ENCODE results near the gene ROBO1. TPM values are rescaled to one million over a fixed set of nuclear protein-coding genes. Genes with fewer than 3 reads are reported as not detected.

ROBO1 gene
- total and polyA plus RNA-seq, 2 of the 13 experiments (the other 11 are each of a cell fraction or from before 2014, with no cell fraction given) = 52.2 to 71.0 TPM

- TF ChIP-seq RAD21 (CRISPR knock-in tag; IDR thresholded peaks at IDR 0.05) (peak; percentile 35; the same call in 1 of the 2 replicates), ZNF235 (CRISPR knock-in tag; IDR thresholded peaks at IDR 0.05; ENCODE audit: borderline replicate concordance) (no peak), RBM22 (optimal IDR thresholded peaks at IDR 0.05; ENCODE audit: low read length) (peak; percentile 62), SMAD3 (CRISPR knock-in tag; IDR thresholded peaks at IDR 0.05) (no peak), SOX13 (IDR thresholded peaks at IDR 0.05) (no peak), SOX13 (CRISPR knock-in tag; conservative IDR thresholded peaks at IDR 0.05 in 1 of 2, IDR thresholded peaks at IDR 0.05 in 1 of 2) (0 out of 4 replicates have a peak, but pooled peaks of 1 of the 2 experiments have one; percentile 8), ETV6 (CRISPR knock-in tag; conservative IDR thresholded peaks at IDR 0.05) (no peak), ZNF549 (CRISPR knock-in tag; IDR thresholded peaks at IDR 0.05) (no peak), MAFF (IDR thresholded peaks at IDR 0.05; ENCODE audit: low read depth, low read length) (0 out of 2 replicates have a peak, but pooled peaks have one; percentile 14), ZMYM4 (CRISPR knock-in tag; IDR thresholded peaks at IDR 0.05) (peak; percentile 52)
These were observed 910.2 kb downstream of the ROBO1 start (continued) for GRCh38 chr3:78857494-78858111.

GRCh38 chr3:78856164-78856563 is 911.6 kb downstream of the ROBO1 start:
- H2AFZ ChIP-seq (ENCODE audit: low read length) = no peak overlapping the region
- H4K20me1 ChIP-seq (ENCODE audit: insufficient read depth, low read length) = no peaks in the 10 kb centered on the region
- POLR2A ChIA-PET = no interaction called here
- ATAC-seq = no peak
- H3K36me3 ChIP-seq (replicated peaks in 1 of 2; ENCODE audit: control insufficient read depth in 1 of 2, insufficient read depth in 2 of 2, low read length in 2 of 2) = no peaks in the 10 kb centered on the region; a peak in 1 of 5 replicates
- no peak overlapping the region for H3K4me2 ChIP-seq (ENCODE audit: low read depth, low read length)
- intact Hi-C loops (cut with micrococcal nuclease; ENCODE audit: unreplicated experiment) (no loop called here), in situ Hi-C loops (cut with HindIII; ENCODE audit: extremely low pct_ligation_motif_present, low pct_unique_long_range_greater_than_20kb) (no loop called here)
- no peaks in the 10 kb centered on the region for H3K27me3 ChIP-seq (ENCODE audit: control insufficient read depth in 1 of 2, insufficient read depth in 2 of 2, low read length in 2 of 2)
- 98% methylated on average over 2 of the region's 2 CpGs for WGBS (ENCODE audit: low lambda C conversion rate)
- H3K9ac ChIP-seq (ENCODE audit: insufficient read depth, low read depth, low read length) = no peak overlapping the region
- H3K4me3 ChIP-seq (replicated peaks in 1 of 3; ENCODE audit: insufficient read depth in 1 of 3, low read depth in 2 of 3, low read length in 3 of 3) = no peak overlapping the region
- no TSS peak for BruUV-seq (replicated peaks)
- H3K9me3 ChIP-seq (ENCODE audit: low read length) = no peaks in the 10 kb centered on the region
- TF ChIP-seq E2F2 (CRISPR knock-in tag; IDR thresholded peaks at IDR 0.05; ENCODE audit: borderline replicate concordance) = no peak
- TF ChIP-seq ZFP37 (CRISPR knock-in tag; IDR thresholded peaks at IDR 0.05; ENCODE audit: borderline replicate concordance) = no peak
- TF ChIP-seq SPEN (CRISPR knock-in tag; IDR thresholded peaks at IDR 0.05; ENCODE audit: low read depth) = no peak
- TF ChIP-seq SMYD3 (CRISPR knock-in tag; IDR thresholded peaks at IDR 0.05) = no peak
- TF ChIP-seq ZBTB43 (CRISPR knock-in tag; conservative IDR thresholded peaks at IDR 0.05) = no peak
- no peak for TF ChIP-seq SNAPC4 (CRISPR knock-in tag; IDR thresholded peaks at IDR 0.05)
- TF ChIP-seq ZNF224 (CRISPR knock-in tag; IDR thresholded peaks at IDR 0.05) = no peak
- H3K79me2 ChIP-seq (ENCODE audit: insufficient read depth, low read length) = peaks cover 44% of the 10 kb centered on the region
- CTCF ChIA-PET (ENCODE audit: low intra/inter-chr PET ratio, low total read pairs) = no interaction called here
- no peak for FAIRE-seq
- peaks cover 38% of the 10 kb centered on the region for H3K4me1 ChIP-seq (ENCODE audit: insufficient read depth, low read length)
- H3K27ac ChIP-seq (ENCODE audit: extremely low read length, insufficient read depth, low read length) = no peak overlapping the region
- no peak for DNase-seq (ENCODE audit: low spot score)
